Stimulated activated CD8-positive, alpha-beta memory T cell treated with anti-CD3 and anti-CD28 coated beads, Interleukin-2, amount 100 ng/mL, for 48 hours (primary cell): ENCODE results near the gene SCN5A.
A peak's percentile ranks its signal among the peaks of the same experiment; 100 is the strongest.

Experiments used
- DNase-seq, 2 donors: peaks; one replicate each; pipeline ENCODE4 v3.0.0-alpha.2; 2020; ENCODE audit warnings: low read depth in 2 of 2

The SCN5A gene

DNA sequence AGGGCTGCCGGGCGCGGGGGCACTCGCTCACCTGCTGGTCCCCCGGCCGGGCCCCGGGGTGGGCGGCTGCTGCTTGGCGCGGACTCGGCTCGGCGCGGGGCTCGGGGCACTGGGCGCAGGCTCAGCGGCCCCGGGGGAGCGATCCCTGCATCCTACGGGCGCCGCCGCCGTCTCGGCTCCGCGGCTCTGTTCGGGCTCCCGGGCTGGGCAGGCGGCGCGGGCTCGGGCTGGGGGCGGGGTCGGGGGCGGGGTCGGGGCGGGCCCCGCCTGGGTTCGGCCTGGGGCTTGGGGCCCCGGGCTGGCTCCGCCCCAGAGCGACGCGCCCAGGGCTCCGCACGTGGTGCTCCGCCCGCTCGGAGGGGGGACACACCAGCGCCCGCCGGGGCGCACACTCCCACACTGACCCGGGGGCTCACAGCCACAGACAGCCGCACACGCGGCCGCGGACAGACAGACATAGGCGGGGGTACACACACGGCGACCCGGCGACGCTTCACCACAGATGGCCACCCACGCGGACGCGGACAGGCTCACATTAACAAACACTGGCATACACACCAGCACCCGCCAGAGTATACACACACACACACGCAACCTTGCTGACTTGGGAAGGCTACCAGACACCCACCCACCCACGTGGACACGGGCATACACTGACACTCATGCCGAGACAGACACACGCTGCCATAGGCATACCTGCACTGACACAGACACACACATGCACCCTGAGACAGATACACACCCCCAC, at the start of gene SCN5A:
Gene SCN5A (minus strand): TSS at position 188 of the 748 bp plus-strand sequence. CDS start 16,380 bp downstream, outside the sequence.
- peak; percentile 24 to 42 for DNase-seq

DNA sequence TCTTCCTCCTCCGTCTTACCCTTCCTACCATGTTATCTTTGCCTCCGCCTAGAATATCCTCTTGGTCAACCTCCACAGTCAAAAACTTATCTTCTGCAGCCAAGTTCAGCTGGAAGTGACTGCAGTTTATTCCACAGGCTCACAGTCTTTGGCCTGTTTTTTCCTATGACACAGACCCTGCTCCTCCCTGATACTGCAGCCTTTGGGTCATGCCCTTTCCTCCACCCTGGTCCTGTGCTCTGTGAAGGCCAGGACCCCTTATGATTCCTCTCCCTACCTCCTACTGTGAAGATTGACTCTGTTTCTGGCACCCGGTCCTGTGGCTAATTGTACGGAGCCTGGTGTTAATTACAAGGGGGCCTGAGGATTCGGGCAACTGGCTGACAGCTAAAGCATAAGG, 49.3 kb upstream of the SCN5A start:
- DNase-seq: no peak

DNA sequence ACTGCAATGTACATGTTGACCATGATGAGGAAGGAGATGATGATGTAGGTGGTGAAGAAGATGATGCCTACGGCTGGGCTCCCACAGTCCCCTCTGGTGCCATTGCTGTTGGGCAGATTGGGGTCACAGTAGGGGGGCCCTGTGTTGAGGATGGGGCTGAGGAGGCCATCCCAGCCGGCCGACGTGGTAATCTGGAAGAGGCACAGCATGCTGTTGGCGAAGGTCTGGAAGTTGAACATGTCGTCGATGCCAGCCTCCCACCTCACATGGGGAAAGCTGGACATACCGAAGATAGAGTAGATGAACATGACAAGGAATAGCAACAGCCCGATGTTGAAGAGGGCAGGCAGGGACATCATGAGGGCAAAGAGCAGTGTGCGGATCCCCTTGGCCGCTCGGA, 48.6 kb upstream of the SCN5A start:
- DNase-seq: no peak

DNA sequence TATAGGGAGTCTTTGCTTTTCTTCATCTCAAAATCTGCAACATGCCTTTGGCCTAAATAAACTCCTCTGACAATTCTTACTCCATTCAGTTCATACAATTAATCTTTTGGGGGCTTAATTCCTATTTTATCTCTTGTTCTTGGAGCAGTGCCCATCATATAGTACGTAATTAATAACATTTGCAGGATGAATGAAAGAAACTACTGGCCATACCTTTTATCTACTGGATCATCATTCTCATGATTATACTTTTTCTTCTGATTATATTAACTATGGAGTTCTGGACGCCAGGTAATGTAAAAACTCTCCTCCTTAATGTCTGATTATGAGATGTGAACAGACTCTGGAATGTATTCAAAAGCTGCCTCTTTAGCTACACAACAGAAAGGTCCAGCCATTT, 46.5 kb upstream of the SCN5A start:
- DNase-seq: no peak

- DNase-seq: no peak
Observed at GRCh38 chr3:38690185-38690584, 40.7 kb upstream of the SCN5A start.

DNA sequence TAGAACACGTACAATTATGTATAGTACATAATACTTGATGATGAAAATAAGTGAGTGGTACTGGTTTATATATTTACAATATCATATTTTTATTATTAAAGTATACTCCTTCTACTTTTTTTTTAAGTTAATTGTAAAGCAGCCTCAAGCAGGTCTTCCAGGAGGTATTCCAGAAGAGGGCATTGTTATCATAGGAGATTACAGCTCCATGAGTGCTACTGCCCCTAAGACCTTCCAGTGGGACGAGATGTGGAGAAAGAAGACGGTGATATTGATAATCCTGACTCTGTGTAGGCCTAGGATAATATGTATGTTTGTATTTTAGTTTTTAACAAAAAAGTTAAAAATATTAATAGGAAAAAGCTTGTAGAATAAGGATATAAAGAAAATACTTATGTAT, 40.3 kb upstream of the SCN5A start:
- DNase-seq: no peak

DNA sequence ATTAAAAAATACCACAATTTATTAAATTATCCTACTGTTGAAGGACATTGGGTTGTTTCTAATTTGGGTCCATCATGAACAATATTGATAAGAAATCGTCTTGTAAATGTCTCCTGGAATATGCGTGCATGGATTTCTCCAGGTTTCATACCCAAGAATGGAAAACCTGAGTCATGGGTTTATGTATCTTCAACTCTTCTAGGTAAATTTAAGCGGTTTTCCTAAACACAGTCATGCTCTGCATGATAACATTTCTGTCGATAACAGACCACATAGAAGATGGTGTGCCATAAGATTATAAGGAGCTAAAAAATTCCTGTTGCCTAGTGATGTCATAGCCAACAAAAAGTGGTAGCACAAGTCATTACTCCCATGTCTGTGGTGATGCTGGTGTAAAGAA, 39.9 kb upstream of the SCN5A start:
- DNase-seq: no peak

GRCh38 chr3:38687321-38687720, 37.8 kb upstream of the SCN5A start:
- no peak for DNase-seq

- no peak for DNase-seq
Observed at GRCh38 chr3:38684546-38684945, 35.1 kb upstream of the SCN5A start.

- no peak for DNase-seq
Observed at GRCh38 chr3:38669668-38670067, 20.2 kb upstream of the SCN5A start.

- DNase-seq: no peak
Observed at GRCh38 chr3:38662544-38662943, 13.1 kb upstream of the SCN5A start.

DNA sequence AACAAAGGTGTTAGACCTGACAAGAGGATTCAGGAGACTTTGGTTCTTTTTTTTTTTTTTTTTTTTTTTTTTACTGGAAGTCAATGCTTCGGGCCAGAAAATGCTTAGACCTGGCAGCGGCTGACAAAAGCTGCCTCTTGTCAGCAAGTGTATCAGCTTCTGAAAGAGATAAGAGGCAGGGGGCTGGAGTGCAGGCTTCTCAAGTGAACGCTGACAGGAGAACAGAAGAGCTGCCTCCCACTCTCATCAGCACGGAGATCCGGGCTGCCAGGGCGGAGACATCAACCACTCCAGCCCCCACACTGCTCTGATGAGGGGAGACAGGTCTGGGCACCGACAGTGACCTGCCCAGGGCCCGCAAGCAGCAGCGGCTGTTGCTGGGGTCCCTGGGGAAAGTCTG, 9.4 kb upstream of the SCN5A start:
- no peak for DNase-seq

GRCh38 chr3:38657369-38657768, 7.9 kb upstream of the SCN5A start:
- DNase-seq: no peak

DNA sequence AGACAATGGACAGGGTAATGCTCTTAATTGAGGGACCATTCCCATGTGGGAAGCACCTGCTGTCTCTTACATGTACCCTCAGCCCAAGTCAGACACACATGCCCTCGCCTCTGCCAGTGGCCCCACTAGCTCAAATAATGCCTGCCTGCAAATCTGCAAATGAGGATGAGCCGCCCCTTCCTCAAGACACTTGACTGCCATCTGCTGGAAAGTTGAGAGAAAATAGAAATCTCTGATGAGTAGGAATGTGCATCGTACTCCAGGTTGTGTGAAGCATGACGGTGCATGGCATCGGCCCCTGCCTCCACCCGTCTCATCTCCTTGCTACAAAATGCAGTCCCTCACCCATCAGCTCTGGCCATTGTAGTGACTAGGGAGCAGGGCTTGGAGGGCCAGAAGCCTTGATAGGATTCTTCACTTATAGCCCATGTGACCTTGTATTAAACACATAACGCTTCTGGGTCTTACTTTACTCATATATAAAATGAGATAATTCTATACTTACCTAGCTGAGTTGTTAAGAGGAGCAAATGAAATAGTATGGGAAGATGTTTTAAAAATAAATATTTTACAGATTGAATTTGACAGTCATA, 6.3 kb upstream of the SCN5A start:
- no peak for DNase-seq

- no peak for DNase-seq
Observed at GRCh38 chr3:38653685-38654537, 4.4 kb upstream of the SCN5A start.

DNA sequence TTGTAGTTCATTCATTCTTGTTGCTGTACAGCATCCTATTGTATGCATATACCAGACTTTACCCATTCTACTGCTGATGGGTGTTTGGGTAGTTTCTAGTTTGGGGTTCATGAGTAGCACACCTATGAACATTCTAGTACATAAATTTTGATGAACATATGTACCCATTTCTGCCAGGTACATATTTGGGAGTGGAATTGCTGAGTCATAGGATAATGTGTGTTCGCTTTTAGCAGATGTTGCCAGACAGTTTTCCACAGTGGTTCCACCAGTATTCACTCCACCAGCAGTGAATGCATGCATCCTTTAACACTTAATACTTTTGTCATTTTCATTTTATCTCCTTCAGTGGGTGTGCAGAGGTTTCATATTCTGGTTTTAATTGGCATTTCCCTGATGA, 3.4 kb upstream of the SCN5A start:
- no peak for DNase-seq

DNA sequence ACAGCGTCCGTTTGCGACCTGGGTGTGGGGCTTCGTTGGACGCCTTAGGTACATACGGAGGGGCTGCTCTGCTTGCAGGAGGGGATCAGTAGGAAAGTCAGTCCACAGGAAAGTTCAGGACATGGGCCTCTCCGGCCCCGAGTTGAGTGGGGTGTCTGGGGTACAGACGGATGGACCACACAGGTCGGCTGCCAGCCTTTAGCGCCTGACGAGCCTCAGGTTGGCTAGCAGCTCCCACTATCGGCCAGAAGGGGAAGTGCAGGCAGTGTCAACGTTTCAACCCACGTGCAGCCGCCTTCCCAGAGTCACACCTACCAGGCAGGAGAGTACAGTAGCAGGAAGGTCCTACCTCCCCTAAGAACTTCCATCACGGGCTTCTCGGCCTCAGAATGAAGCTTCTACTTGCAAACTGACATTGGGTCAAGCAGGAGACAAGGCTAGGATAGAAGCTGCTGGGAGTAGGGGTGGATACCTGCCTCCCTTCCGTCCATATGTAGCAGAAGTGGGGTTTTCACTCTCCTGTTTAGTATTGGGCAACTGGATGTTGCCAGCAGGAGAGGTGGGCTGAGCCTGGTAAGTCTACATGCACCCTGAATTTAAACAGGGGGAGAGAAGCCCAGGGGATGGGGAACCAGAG, 1.8 kb upstream of the SCN5A start:
- peak; percentile 47 to 61 for DNase-seq

- no peak for DNase-seq
Observed at GRCh38 chr3:38650248-38650951, 913 bp upstream of the SCN5A start.

DNA sequence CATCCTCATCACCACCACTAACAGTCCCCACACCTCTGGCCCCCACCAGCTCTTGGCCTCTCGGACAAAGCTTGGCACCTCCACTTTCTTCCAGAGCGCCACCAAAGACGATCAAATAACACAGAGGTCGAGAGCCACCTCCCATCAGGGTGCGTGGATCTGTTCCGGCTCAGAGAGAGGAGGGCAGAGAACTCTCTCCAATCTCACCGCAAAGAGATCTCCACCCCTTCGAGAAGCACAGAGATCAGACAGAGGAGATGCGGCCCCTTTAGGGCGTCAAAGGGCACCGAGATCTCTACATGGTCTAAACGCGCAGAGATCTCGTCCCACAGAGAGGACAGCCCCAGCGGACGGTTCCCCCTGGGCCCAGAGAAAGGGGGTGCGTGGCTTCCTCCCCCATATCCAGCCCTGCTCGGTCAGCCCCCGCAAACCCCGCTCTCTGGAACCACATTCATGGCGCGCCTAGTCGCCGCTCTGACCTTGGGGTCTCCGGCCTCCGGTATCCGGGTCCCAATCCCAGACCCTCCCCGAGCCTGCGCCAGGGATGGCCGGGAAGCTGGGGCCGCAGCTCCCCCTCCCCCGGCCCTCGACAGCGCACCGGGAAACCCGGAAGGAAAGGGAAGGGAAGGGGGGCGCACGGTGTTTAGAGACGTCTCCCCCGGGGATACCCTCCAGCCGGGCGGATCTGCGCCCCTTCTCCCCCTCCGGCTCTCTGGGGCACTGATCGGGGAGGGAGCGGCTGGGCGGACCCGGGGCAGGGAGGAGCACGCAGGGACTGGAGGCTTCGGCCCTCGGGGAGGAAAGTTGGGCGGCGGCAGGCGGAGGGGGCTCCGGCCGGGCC, 608 bp downstream of the SCN5A start:
- no peak for DNase-seq

DNA sequence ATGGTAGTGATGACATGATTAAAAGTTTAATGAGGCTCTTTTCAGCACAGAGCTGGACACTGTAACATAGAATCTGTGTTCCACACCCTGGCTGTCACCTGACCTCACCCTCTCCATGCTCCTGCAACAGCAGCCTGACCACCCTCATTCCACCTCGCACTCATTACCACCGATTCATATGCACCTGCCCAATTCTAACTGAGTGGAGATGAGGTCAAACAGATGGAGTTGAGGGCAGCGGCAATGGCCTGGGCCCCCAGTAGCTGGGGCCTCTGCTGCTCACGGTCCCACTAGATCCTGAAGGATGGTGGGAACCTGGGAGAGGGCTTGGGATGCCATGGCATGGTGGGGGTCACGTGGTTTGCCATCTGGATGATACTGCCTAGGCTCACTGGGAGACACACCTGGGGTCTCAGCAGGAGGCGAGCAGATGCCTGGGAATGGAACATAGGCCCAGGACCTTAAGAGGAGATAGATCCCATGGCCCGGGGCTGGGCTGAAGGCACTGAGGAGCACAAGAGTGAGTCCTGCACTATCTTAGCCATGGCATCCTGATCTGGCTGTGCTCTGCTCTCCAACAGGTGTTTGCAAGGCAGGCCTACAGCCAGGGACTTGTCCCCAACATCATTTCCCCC, 1.3 kb downstream of the SCN5A start:
- no peak for DNase-seq
